GM12865 (cell line): Measurements from ENCODE around the gene NUDT13.
A peak's percentile ranks its signal among the peaks of the same experiment; 100 is the strongest.

ENCODE experiments used
- DNase-seq: peaks from one replicate; pipeline ENCODE4 v3.0.0; 2010; ENCODE audit warnings: low read depth
- H3K4me3 ChIP-seq: 2 replicates; pipeline ENCODE4 v1.5.1; 2011; ENCODE audit warnings: mild to moderate bottlenecking, low read depth, low read length, control low read depth
- CTCF ChIP-seq: IDR thresholded peaks from 2 replicates; pipeline ENCODE4 v1.5.1; 2011; ENCODE audit warnings: low read length, control low read depth, low read depth, inconsistent platforms; ENCODE audit not compliant: insufficient read depth; ENCODE audit errors: missing control alignments

Gene NUDT13

GRCh38 chr10:73161662-73162061 lies 51.4 kb downstream of the NUDT13 start:
- no peak for TF ChIP-seq CTCF
- no peak for DNase-seq
- no peak overlapping the region for H3K4me3 ChIP-seq

GRCh38 chr10:73163096-73163495 lies 52.8 kb downstream of the NUDT13 start:
- TF ChIP-seq CTCF = no peak
- no peak overlapping the region for H3K4me3 ChIP-seq
- DNase-seq = no peak

- peak overlapping the region; percentile 100 for H3K4me3 ChIP-seq
- DNase-seq = no peak
- no peak for TF ChIP-seq CTCF
Measured at GRCh38 chr10:73166972-73167371, 56.7 kb downstream of the NUDT13 start.

DNA sequence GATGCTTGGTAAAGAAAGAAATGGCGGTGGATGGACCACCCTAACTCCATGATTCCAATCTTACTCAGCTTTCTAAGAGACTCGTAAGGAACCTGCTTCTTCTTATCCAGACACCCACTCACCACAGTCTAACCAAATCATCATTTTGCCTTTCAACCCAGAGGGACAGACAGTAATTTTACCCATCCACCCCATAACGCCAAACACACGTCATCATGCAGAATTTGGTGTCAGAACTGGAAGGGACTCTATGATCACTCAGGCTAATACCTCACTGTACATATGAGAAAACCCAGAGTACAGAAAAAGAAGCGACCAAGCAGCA lies 57.2 kb downstream of the NUDT13 start:
- DNase-seq = no peak
- H3K4me3 ChIP-seq = peak overlapping the region; percentile 100
- no peak for TF ChIP-seq CTCF

DNA sequence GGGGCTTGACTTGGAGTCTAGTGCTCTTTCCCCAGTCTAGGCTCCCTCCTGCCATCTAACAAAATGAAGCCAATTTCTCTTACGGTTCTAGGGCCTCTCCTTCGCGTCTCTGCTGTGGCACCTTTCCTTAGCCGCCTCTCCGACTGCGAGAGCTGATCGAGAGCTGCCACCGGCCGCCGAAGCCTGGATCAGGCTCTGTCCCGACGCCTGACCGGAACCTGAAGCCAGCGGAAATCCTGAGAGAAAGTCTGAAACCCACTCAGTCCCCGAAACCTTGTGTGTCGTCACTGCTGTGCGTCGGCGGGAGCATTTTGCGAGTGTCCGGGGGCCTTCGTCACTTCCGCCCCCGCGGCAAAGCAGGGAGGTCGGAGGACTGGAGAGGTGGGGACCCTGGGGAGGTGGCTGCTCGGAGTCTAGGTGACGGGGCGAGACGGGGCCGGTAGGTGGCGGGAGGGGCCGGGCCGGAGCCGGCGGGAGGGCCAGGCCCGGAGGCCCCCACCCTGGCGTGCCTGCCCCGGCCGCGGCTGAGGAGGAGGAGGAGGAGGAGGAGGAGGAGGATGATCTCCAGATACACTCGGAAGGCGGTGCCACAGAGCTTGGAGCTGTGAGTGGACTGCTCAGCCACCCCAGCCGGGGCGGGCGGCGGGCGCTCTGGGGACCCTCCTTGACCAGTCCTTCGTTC lies 57.7 kb downstream of the NUDT13 start, which contains the start of the genes ECD and FAM149B1:
ECD (minus strand) TSS at position 226 of the 682 bp plus-strand sequence. CDS start 4,071 bp downstream, outside the sequence.
FAM149B1 (plus strand) TSS at position 337 of the 682 bp plus-strand sequence; CDS start at position 558, 221 bp downstream.
- peak within 1 kb of the TSS; percentile 100 for H3K4me3 ChIP-seq
- peak; percentile 32 for TF ChIP-seq CTCF
- peak; percentile 94 for DNase-seq

- H3K4me3 ChIP-seq = peak overlapping the region; percentile 100
- no peak for TF ChIP-seq CTCF
- no peak for DNase-seq
Measured at GRCh38 chr10:73168465-73168803, 58.2 kb downstream of the NUDT13 start.

GRCh38 chr10:73169320-73169719 lies 59.1 kb downstream of the NUDT13 start:
- no peak overlapping the region for H3K4me3 ChIP-seq
- no peak for DNase-seq
- no peak for TF ChIP-seq CTCF
